Skeletal muscle tissue (tissue), 4 donors: ENCODE results near the gene CWF19L1. TPM values are rescaled to one million over a fixed set of nuclear protein-coding genes. Genes with fewer than 3 reads are reported as not detected.
A peak's percentile ranks its signal among the peaks of the same experiment; 100 is the strongest.
"Not testable (repeated sequence)": the region's sequence is repeated elsewhere in the genome, so short reads cannot be mapped to it uniquely, and the experiment has no call there.

Experiments used
- H3K27ac ChIP-seq: one replicate; pipeline ENCODE4 v1.7.0; 2013; ENCODE audit warnings: mild to moderate bottlenecking, low read depth, low read length, inconsistent platforms
- H3K27me3 ChIP-seq, 3 donors: one replicate each; pipeline ENCODE4 v1.7.0; 2013; ENCODE audit warnings: low read length in 3 of 3; ENCODE audit not compliant: control insufficient read depth in 3 of 3, insufficient read depth in 3 of 3
- H3K36me3 ChIP-seq, 3 donors: one replicate each; pipeline ENCODE4 v1.7.0; 2013; ENCODE audit warnings: low read length in 3 of 3; ENCODE audit not compliant: control insufficient read depth in 3 of 3, insufficient read depth in 3 of 3
- H3K4me1 ChIP-seq, 3 donors: one replicate each; pipeline ENCODE4 v1.7.0; 2013; ENCODE audit warnings: low read length in 3 of 3, mild to moderate bottlenecking in 3 of 3; ENCODE audit not compliant: control insufficient read depth in 3 of 3, insufficient read depth in 3 of 3
- H3K4me3 ChIP-seq, 3 donors: one replicate each; pipeline ENCODE4 v1.7.0; 2013; ENCODE audit warnings: low read length in 3 of 3
- H3K9ac ChIP-seq, 3 donors: one replicate each; pipeline ENCODE4 v1.7.0; 2013; ENCODE audit warnings: low read length in 3 of 3, mild to moderate bottlenecking in 3 of 3, moderate library complexity in 2 of 3, low read depth in 1 of 3
- H3K9me3 ChIP-seq, 3 donors: one replicate each; pipeline ENCODE4 v1.7.0; 2013; ENCODE audit warnings: low read length in 3 of 3; ENCODE audit not compliant: control insufficient read depth in 3 of 3
- total RNA-seq: library from RNA; depleted of rRNA; stranded (reverse); fragments of >200 nt; gene quantifications from one replicate; pipeline ENCODE4 v1.2.3, GENCODE V29; 2014
- donor health status: Osteomylitis.

CWF19L1 gene
- total RNA-seq, 1 donor from 2014 or later, result 29.2 TPM

- H3K4me3 ChIP-seq, H3K36me3 ChIP-seq, H3K4me1 ChIP-seq, H3K9ac ChIP-seq, H3K27ac ChIP-seq, H3K27me3 ChIP-seq, H3K9me3 ChIP-seq: not testable (repeated sequence)
Observed at GRCh38 chr10:100292300-100292699, 24.9 kb upstream of the CWF19L1 start.

- H3K4me1 ChIP-seq, result peaks cover 6 to 10% (median 6%) of the 10 kb centered on the region in 3 donors
- H3K4me3 ChIP-seq, result no peak overlapping the region
- peaks cover 0 to 3% (median 3%) of the 10 kb centered on the region in 3 donors for H3K27me3 ChIP-seq
- no peaks in the 10 kb centered on the region for H3K9me3 ChIP-seq
- H3K36me3 ChIP-seq, result no peaks in the 10 kb centered on the region
- peak overlapping the region; percentile 53 for H3K27ac ChIP-seq
- no peak overlapping the region for H3K9ac ChIP-seq
Observed at GRCh38 chr10:100291356-100291755, 23.9 kb upstream of the CWF19L1 start.

DNA sequence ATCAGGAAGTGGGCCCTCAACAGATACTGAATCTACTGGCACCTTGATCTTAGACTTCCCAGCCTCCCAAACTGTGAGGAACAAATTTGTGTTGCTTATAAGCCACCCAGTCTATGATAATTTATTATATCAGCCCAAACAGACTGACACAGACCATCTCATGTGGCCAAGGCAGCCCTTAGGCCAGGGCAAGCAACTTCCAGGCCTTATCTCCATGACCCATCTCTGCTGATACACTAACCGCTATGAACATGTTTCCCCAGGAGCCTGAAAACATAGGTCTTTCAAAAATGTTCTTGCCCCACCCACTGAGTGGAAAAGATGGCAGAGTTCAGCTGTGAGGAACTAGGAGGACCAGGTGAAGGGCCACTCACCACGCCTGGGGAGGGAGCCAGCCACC is 22.2 kb upstream of the CWF19L1 start:
- Histone ChIP-seq H3K9me3 (no peaks in the 10 kb centered on the region), H3K4me1 (peaks cover 16 to 26% (median 17%) of the 10 kb centered on the region in 3 donors), H3K27me3 (peaks cover 0 to 3% (median 0%) of the 10 kb centered on the region in 3 donors), H3K27ac (no peak overlapping the region), H3K9ac (no peak overlapping the region), H3K4me3 (no peak overlapping the region), H3K36me3 (no peaks in the 10 kb centered on the region)

DNA sequence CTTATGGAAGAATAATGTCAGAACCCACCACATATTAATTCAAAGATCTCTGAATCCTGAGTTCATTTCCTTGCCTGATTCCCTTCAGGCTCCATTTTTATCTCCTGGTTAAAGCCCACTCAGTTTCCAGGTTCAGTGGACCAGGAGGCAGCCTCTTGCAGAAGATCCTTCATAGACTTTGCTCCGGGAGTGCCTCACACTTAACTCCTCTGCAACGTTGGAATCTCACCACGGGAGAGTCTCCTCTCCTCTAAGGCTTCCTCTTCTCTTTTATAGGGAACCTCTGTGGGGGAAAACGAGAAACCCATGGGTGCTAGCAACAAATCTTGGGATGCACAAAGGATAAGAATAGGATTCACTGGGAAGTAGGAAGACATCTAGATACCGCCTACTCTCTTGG is 20.8 kb upstream of the CWF19L1 start:
- H3K4me1 ChIP-seq, result peaks cover 17 to 34% (median 21%) of the 10 kb centered on the region in 3 donors
- H3K4me3 ChIP-seq, result no peak overlapping the region
- peaks cover 0 to 3% (median 0%) of the 10 kb centered on the region in 3 donors for H3K27me3 ChIP-seq
- no peaks in the 10 kb centered on the region for H3K36me3 ChIP-seq
- no peaks in the 10 kb centered on the region for H3K9me3 ChIP-seq
- no peak overlapping the region for H3K27ac ChIP-seq
- H3K9ac ChIP-seq, result no peak overlapping the region

GRCh38 chr10:100287756-100288155 is 20.3 kb upstream of the CWF19L1 start:
- peaks cover 17 to 34% (median 25%) of the 10 kb centered on the region in 3 donors for H3K4me1 ChIP-seq
- no peak overlapping the region for H3K27ac ChIP-seq
- H3K27me3 ChIP-seq, result peaks cover 0 to 3% (median 0%) of the 10 kb centered on the region in 3 donors
- no peak overlapping the region for H3K4me3 ChIP-seq
- H3K9ac ChIP-seq, result no peak overlapping the region
- no peaks in the 10 kb centered on the region for H3K9me3 ChIP-seq
- peaks cover 0 to 3% (median 0%) of the 10 kb centered on the region in 3 donors for H3K36me3 ChIP-seq

DNA sequence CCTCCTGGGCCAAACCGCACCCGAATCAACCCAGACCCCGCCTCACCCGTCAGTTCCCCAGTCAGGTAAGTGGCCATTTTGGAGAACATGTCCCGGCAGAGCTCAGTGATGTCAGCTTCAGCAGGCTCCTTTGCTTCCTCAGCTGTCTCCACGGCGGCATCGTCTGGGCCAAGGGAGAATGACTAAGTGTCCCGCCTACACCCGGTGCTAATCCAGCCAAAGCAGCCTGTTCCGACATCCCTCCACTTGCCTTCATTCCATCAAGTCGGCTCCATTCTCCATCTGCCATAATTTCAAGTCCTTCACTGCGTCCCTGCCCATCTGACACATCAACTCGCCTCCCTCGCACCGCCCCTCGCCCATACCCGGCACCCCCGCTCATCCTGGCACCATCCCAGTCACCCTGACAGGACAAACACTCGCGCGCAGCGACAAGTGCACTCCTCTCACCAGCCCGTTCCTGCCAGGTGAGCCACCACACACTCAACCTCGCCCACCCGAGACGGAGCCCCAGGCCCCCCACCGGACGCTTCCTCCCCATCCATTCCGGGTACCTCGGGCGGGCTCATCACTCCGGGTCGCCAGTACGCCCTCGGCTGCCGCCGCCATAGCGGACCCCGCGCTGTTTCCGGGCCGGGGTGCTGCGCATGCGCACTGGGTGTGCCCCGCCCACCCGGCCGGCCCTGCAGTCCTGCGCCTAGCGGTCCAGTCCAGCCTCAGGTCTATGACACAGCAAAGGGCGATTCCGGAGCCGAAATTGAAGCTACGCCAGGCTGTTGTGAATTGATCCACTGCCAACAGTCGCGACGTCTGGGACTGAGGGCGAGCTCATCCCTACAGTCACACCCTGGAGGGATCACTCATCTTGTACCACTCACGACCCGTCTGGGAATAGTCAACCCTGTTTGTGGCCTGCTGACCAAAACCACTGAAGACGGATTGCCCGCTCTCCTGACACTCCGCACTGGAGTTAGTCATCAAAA is 18.9 kb upstream of the CWF19L1 start, which contains the start of gene BLOC1S2:
TSS of gene BLOC1S2 (minus strand) at position 630 of the 983 bp plus-strand sequence. CDS start at position 609, 21 bp downstream.
- Histone ChIP-seq H3K4me3 (peak within 1 kb of the TSS; percentile 86 to 97 (median 86)), H3K27ac (peak within 1 kb of the TSS; percentile 94), H3K4me1 (peaks cover 17 to 44% (median 25%) of the 10 kb centered on the region in 3 donors)

DNA sequence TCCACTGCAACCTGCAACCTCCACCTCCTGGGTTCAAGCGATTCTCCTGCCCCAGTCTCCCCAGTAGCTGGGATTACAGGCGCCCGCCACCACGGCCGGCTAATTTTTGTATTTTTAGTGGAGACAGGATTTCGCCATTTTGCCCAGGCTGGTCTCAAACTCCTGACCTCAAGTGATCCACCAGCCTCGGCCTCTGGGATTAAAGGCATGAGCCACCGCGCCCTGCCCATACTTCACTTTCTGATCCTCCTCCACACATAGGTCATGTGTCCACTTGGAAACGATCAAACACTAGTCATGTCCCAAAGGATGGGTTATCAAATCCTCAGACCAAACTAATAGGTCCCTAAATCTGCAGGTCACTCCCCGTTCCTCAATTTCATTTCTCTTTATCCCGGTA is 17.9 kb upstream of the CWF19L1 start:
- peak overlapping the region; percentile 79 to 94 (median 85) for H3K9ac ChIP-seq
- H3K4me3 ChIP-seq, result peak overlapping the region; percentile 86 to 97 (median 86)
- H3K27me3 ChIP-seq, result not testable (repeated sequence)

More for the DNA sequence above, 18.9 kb upstream of the CWF19L1 start, which contains the start of gene BLOC1S2:
- peak within 1 kb of the TSS; percentile 79 to 94 (median 85) for H3K9ac ChIP-seq
- H3K9me3 ChIP-seq, result no peaks in the 10 kb centered on the region
- H3K27me3 ChIP-seq, result peaks cover 0 to 3% (median 0%) of the 10 kb centered on the region in 3 donors
- H3K36me3 ChIP-seq, result peaks cover 0 to 9% (median 0%) of the 10 kb centered on the region in 3 donors

DNA sequence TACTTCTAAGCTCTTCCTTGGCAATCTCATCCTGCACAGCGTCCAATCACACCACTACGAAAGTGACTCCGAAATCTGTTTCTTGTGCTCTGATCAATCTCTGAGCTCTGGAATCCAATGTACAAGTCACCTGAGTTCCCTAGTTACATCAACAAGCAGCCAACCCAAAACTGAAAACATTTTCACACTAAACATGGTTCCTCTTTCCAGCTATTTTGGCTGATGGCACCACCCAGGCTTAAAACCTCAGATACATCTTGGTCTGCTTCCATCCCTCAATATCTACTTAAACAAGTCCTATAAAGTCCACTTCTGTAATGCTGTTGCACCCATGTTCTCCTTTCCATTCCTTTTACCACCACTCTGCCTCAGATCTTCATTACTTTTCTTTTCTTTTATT is 15.5 kb upstream of the CWF19L1 start:
- peaks cover 15 to 27% (median 23%) of the 10 kb centered on the region in 3 donors for H3K36me3 ChIP-seq
- no peak overlapping the region for H3K27ac ChIP-seq
- H3K4me1 ChIP-seq, result peaks cover 17 to 44% (median 25%) of the 10 kb centered on the region in 3 donors

More for the DNA sequence above, 17.9 kb upstream of the CWF19L1 start:
- Histone ChIP-seq H3K36me3 (peaks cover 2 to 15% (median 7%) of the 10 kb centered on the region in 3 donors), H3K4me1 (peaks cover 17 to 44% (median 25%) of the 10 kb centered on the region in 3 donors), H3K27ac (peak overlapping the region; percentile 94)
- not testable (repeated sequence) for H3K9me3 ChIP-seq

GRCh38 chr10:100276971-100277370 is 9.5 kb upstream of the CWF19L1 start:
- not testable (repeated sequence) for H3K27me3 ChIP-seq, H3K9ac ChIP-seq, H3K9me3 ChIP-seq, H3K4me1 ChIP-seq, H3K4me3 ChIP-seq, H3K27ac ChIP-seq
- H3K36me3 ChIP-seq, result peaks cover 15 to 40% (median 38%) of the 10 kb centered on the region in 3 donors

More for the DNA sequence above, 15.5 kb upstream of the CWF19L1 start:
- H3K4me3 ChIP-seq, result no peak overlapping the region
- H3K9ac ChIP-seq, result no peak overlapping the region
- H3K27me3 ChIP-seq, result no peaks in the 10 kb centered on the region
- H3K9me3 ChIP-seq, result no peaks in the 10 kb centered on the region
